HG03558 (cell line): ENCODE measurements around the gene WDR87.
A peak's percentile ranks its signal among the peaks of the same experiment; 100 is the strongest.

Experiments used
- ATAC-seq: cut with Tn5 transposase; IDR thresholded peaks from one replicate; pipeline ENCODE4 v1.9.1; 2021; ENCODE audit warnings: moderate number of reproducible peaks; ENCODE audit not compliant: unreplicated experiment; ENCODE audit errors: extremely low read depth

The WDR87 gene

DNA sequence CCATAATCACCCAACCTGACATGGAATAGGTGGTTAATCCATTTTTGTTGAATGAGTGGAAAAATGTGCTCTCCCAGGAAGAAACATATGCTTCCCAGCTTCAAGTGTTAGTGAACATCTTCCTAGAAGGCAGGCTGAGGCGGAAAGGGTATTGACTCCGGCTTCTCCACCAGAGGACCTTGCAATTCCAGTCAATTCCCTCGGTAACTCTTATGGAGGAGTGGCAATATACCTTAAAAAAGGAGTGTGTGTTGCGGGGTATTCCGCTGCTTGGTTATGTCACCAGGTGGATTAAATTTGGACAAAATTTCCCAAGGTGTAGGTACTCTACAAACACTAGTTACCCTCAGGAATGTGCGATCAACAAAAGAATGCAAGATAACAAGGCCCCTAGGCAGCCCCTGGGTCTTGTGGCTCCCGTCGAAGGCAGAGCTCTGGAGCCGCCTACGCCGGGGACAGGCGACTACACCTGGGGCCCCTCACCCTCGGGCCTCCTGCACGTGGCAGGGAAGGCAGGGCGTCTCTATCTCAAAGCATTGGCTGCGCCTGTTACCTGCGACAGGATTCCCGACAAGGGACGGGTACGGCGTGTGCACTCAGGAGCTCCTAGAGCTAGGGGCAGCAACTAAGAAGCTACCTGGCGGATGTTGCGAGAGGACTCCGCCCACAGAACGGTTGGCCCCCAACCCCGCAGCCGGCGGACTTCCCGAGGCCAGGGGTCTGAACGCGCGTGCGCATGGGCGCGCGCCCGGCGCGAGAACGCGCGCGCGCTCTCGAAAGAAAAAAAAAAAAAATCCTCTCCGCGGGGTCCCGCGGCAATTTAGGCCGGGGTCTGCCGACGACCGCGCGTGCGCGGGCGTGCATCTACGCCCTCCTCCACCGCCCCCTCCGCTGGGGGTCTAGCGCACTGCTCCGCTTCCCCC, at the start of gene WDR87:
Gene WDR87 (minus strand): TSS at position 649 of the 923 bp plus-strand sequence. CDS start 8,355 bp downstream, outside the sequence.
- ATAC-seq, result peak; percentile 10

DNA sequence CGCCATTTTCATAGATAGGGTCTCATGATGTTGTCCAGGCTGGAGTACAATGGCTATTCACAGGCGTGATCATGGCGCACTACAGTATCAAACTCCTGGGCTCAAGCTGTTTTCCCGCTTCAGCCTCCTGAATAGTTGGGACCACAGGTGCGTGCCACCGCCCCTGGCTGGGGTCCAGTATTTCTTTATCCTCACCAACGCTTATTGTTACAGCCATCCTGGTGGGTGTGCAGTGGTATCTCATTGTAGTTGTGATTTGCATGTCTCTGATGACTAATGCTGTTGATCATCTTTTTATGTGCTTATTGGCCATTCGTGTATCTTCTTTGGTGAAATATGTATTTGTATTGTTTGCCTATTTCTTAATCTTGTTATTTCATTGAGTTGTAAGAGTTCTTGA, 49.6 kb upstream of the WDR87 start:
- no peak for ATAC-seq

DNA sequence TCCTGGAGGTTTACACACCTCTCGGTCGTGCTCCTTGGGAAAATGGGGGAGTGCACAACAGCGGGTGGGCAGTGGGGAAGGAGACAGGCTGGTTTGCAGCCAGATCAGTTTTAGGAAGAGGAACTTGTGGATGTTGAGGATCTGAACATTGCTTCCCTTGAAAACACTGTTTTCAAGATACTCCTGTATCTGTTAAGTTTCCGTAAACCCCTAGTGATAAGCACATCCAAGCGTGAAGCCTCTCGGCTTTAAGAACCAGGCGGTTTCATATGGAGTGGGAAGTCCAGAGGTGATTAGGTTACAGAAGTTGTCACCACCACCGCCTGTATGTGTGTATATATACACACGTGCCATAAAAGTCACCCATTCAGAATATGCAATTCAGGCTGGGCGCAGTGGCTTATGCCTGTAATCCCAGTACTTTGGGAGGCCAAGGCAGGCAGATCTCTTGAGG, 48.1 kb upstream of the WDR87 start:
- no peak for ATAC-seq

DNA sequence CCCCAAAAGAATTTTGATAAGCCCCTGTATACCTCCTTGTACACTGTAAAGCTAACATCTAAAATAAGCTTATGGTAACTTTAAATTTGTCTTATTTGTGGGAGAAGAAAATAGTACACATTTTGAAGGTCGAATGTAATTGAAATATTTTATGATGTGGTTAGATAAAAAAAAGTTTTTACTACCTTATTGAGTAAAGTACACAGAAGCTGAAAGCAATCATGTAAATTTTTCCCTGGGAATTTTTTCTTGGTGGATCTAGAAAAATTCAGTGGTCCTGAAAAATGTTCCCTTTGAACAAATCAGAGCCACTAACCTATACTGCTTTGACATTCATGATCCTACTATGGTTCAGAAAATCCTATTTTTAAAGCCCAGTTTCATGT, 47.5 kb upstream of the WDR87 start:
- ATAC-seq, result no peak

DNA sequence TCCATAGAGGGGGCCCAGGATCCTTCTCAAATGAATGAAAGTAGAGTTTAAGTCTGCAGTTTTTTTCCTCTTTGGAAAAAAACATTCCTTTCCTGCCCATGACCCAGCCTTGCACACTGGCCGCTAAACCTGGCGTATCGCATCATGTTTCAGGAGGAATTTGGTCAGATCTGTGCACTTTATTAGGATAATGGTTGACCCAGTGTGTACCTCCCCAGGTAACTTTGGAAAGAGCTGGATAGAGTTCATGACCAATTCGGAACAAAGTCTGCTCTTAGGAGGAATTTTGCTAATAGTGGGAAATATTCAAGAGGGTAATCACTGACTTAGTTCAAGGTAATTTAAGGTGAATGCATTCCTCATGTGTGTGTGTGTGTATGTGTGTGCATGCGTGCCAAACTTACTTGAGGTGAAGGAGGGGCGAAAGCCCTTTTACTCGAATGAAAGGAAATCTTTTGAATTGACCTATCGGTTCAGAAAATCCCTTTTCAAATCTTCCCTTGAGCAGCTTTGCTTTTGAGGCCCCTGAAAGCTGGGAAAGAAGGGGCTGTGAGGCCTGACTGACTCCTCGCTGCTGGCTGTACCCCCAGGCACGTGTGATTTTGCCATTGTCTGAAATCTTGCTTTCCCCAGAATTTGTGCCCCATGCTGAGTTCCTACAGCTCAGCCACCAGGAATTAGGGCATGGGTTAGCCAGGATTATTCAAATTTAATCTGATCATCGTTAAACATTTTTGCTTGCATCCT, 47.0 kb upstream of the WDR87 start:
- no peak for ATAC-seq

DNA sequence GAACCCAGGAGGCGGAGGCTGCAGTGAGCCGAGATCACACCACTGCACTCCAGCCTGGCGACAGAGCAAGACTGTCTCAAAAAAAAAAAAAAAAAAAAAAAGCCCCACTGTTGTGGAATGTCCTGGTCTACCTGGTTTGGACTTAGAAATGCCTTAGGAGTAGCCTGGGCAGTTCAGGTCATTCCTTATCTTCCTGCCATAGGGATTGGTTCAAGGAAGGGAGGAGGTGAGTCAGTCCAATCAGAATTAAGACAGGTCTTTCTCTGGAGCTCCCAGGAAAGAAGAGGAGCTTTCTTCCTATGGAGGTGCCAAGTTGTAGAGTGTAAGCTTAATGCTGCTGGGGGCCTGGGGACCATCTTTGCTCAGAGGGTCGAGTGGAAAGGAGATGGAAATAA, 45.4 kb upstream of the WDR87 start:
- ATAC-seq, result no peak

DNA sequence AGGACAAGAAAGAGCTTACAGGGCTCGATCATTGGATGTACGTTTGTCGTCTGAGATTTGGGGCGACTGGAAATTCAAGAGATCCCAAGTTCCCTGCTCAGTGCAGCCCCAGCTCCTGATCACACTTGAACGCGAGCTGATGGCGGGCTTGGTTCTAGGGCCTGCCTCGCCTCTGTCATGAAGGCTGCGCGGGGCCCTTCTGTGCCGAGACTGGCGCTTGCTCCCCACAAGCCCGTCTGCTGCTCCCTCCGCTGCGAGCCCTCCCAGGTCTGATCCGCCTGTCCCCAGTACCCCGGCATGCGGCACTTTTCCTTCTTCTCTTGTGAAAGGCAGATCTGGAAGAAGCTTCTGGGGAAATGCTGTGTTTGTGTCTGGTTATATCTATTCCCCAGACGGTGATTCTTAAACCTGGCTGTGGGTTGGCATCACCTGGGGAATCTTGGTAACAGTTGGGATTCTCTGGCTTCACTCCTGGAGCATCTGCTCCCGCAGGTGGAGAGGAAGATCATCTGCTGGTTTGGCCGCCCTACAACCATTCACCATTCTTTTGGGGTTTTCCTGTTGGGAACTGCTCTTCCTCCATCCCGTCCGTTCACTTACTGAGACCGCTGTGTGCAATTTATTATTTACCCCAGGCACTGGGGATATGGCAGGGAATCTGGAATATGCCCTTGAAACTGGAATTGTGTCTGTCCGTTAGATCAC, 44.2 kb upstream of the WDR87 start:
- no peak for ATAC-seq

DNA sequence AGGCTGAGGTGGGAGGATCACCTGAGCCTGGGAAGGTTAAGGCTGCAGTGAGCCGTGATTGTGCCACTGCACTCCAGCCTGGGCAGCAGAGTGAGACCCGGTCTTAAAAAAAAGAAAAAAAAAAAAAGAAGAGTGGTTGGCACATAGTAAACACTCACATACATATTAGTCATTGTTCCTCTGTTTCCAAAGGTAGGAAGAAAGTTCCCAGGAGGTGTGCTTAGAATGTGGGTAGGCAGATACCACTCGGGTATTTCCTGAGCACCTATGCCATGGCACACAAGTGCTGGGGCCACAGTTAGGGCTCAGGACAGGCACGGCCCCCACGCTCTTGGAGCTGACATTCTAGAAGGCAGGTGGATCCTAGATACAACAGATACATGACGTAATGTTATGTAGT, 42.0 kb upstream of the WDR87 start:
- no peak for ATAC-seq

DNA sequence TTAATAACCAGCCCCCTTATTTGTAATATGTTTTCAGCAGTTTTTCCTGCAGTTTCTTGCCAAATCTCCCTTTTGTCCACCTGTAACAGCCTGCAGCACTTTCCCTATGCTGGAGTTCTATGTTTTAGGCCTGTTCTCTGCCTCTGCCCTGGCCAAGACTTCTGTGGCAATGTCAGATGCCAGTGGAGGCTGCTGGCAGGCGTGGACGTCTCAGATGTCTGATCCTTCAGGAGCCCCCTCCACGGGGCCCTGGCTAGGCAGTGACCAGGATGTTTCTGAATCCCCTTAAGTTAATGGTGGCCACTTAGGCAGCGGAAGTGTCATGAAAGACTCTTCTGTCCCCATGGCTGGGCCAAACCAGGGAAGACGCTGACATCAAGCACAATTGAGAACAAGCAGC, 41.4 kb upstream of the WDR87 start:
- ATAC-seq, result no peak

DNA sequence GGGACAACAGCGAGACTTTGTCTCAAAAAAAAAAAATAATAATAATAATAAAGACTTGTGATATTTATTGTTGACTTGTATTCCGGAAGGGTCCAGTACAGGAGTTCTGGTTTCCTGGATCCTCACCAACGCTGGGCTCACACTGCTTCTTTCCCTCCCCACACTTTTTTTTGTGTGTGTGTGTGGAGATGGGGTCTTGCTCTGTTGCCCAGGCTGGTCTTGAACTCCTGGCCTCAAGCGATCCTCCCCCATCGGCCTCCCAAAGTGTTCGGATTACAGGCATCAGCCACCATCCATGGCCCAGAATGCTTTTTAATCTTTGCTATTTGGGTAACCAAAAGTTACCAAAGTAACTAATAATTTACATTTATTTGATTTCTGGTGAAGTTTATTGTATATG, 39.7 kb upstream of the WDR87 start:
- ATAC-seq, result no peak

DNA sequence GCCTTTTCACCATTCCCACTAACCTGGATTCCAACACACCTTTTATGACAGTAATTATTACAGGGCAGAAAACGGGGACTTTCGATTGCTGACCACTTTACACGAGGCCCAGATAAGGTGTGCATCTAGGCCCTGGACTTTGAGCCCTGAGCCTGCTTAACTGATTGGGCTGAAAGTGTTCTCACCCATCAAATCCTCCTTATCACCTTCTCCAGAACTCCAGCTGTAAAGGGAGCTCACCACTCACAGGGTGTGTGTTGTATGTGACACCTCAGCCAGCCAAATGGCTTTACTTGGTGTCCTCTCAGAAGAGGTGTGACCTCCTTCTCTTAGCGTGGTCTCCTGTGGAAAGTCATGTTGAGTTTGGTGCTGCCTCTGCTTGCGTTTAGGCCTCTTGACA, 37.1 kb upstream of the WDR87 start:
- no peak for ATAC-seq

DNA sequence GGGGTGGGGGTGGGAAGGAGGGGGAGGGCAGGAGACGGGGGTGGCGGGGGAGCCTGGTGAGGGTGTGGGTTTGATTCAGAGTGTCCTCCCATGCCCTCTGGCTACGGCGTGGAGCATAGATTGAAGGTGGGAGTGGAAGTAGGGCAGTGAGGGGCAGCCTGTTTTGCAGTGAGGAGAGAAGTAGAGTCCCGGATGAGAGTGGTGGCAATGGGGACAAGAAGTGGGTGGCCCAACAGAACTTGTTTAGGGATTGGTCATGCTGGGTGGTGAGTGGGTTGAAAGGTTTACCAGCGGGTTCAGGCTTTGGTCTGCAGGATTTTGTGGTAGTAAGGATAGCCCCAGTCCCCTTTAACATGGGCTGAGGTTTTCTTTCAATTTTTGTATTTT, 36.1 kb upstream of the WDR87 start:
- no peak for ATAC-seq

DNA sequence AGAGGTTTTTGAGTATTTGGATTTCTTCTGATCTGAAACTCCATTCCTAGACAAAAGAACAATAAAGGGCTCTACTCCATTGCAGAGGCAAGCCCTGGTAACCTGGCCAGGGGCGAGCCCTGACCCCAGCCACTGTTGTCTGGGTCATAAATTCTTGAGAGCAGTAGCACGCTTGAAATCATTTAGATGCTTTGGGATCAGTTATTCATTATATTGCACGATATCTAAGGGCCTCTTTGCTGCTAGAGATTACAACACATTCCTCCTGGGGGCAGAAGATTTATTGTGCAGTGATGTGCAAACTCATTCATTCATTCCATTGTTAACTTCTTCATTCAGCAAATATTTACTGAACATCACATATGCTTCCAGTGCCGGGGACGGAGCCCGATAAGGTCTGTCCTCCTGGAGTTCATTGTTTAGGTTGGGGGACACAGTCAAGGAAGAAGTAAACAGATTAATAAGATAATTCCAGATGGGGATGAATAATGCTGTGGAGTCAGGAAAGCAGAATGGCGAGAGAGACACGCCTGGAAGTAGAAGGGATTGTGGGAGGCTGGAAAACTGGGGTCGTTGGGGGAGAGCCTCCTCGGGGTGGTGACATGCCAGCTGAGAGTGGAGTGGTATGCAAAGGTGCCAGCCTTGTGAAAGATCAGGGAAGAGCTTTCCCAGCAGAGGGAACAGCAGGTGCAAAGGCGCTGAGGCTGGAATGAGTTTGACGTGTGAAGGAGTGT, 35.6 kb upstream of the WDR87 start:
- no peak for ATAC-seq

DNA sequence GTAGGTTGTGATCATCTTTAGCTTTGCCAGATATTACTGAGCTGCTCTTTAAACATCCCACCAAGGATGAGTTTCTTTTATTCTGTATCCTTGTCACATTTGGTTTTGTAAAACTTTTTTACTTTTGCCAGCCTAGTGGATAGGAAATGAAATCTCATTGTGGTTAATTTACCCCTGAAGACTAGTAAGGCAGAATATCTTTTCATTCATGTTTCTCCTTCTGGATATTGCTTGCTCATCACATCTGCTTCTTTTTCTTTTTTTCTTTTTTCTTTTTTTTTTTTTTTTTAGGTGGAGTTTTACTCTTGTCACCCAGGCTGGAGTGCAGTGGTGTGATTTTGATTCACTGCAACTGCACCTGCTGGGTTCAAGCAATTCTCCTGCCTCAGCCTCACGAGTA, 32.0 kb upstream of the WDR87 start:
- ATAC-seq, result no peak

DNA sequence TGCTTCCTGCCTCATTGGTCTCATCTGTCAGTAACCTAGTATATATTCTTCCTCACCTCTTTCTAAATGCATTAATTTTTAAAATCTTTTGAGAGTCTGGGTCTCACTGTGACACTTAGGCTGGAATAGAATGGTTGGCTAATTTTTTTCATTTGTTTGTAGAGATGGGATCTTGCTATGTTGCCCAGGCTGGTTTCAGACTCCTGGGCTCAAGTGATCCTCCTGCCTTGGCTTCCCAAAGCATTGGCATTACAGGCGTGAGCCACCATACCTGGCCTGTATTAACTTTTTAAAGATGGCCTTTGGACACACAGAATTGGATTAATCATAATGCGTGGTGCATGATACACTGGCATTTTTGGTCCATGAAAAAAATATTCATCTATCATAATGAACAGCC, 30.5 kb upstream of the WDR87 start:
- no peak for ATAC-seq

DNA sequence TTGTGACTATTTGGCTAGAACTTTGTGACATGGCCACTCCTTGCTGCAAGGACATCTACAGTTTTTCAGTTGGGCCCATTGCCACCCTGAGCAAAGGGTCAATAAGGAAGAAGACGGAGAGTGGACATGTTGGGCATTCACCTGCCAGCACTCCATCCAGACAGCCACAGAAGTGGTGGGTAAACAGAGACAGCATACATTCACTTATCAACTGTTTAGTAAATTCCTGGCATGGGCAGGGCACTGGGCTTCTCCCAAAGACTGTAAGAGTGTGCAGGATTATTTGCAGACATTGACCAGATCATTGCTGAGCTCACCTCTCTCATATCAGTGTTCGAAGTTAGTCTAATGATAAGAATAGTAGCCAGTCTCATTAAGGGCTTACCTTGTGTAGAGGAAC, 29.8 kb upstream of the WDR87 start:
- no peak for ATAC-seq

DNA sequence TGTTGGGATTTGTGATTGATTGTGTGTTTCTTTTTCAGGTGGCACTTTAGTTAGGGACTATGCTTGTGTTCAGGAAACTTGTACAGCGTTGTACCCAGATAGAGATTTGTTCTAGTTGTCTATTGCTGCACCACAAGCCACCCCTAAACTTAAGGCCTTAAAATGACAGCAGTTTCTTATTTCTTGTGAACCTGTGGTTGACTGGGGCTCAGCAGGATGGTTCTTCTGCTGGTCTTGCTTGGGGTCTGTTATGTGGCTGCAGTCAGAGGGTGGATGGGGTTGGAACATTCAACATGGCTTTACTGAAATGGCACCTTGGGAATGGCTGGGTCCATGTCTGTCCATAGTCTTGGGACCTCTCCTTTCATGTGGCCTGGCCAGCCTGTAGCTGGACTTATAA, 28.9 kb upstream of the WDR87 start:
- ATAC-seq, result no peak

DNA sequence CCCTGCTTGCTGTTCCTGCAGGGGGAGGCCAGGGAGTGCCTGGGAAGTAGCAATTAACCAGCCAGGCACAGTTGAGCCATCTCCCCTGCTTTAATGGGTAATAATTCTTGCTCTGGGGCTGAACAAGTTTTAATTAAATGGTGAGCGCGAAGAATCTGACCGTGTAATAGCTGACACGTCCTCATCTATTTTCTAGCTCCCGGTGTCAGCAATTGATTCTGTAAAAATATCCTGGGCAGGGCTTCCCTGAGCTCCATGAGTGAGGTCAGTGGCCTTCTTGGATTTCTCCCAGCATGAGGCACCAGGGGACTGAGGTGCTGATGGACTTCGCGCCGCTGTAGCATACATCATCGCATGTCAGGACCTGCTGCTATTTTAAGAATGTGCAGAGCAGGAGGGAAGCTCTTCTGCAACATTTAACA, 27.6 kb upstream of the WDR87 start:
- ATAC-seq, result no peak

DNA sequence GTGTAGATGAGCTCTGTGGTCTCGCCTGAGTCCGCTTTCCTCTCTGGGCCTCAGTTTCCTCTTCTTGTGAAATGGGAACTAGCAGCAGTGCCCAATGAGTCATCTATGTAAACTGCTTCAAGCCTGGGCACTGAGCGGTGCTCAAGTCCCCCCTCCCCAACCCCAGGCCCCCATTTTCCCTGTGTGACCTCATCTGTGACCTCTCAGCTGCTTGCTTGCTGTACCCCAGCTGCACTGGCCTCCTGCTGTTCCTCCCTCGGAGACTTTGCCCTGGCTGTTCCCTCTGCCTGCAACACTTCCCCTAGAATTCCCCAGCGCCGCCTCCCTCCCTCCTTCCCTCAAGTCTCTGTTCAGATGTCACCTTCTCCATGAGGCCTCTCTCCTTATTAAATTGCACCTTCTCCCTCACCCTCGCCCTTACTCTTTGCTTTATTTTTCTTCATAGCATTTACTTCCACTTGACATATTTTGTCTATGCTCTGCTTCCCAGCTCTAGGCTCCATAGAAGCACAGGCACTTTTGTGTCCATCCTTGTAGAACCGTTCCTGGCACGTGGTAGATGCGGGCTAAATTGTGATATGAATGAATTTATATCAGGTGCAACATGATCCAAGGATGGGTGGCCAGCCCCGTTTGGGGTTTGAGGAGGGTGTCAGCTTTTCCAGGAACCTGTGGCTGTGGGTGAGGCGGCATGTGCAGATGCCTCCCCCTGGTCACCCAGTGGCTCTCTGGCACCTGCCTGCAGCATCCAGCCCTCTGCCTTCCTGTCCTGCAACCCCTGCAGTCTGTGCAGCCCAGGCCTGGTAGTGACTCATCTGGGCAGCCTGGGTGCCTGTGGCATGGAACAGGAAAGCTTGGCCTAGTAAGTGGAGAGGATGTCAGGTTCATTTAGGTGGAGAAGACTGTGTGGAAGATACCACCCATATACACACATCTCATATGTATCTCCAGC, 26.9 kb upstream of the WDR87 start:
- ATAC-seq, result no peak
